ENCODE measurements around the gene ITGB6. TPM values are rescaled to one million over a fixed set of nuclear protein-coding genes. Genes with fewer than 3 reads are reported as not detected.

ITGB6 gene
- total RNA-seq, 1 experiment from 2014 or later: 84.8 TPM

DNA sequence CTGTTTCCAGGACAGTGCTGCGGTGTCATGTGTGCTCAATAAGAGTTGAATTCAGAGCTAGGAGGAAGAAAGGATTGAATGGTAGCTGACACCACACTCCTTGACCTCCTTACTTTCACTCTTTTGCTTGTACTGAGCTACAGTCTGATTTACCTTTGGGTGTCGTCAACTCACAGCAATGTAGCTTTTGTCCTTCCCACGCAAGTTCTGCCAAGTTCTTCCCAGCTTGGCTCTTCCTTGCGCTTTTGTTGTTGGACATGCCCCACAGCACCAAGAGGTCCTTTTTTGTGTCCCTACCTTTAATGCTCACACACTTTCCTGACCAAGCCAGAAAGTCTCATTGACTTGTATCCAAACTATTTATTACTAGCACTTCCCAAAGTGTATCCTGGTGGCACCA lies 38.3 kb upstream of the ITGB6 start:
- Mint-ChIP-seq H3K36me3 (ENCODE audit: insufficient read depth, unreplicated experiment) (peaks cover 9% of the 10 kb centered on the region), H3K27ac (ENCODE audit: unreplicated experiment) (peak overlapping the region; percentile 8), H3K4me3 (ENCODE audit: low read depth, unreplicated experiment) (no peak overlapping the region), H3K27me3 (ENCODE audit: unreplicated experiment) (no peaks in the 10 kb centered on the region), H3K9me3 (ENCODE audit: low read depth, unreplicated experiment) (no peaks in the 10 kb centered on the region), H3K4me1 (ENCODE audit: low read depth, unreplicated experiment) (peaks cover 57% of the 10 kb centered on the region)
- no TSS peak for BruUV-seq (replicated peaks)
- CTCF ChIA-PET: no interaction called here
- DNase-seq: no peak
- intact Hi-C loops (cut with micrococcal nuclease; ENCODE audit: unreplicated experiment): no loop called here
- TF ChIP-seq, protein P1, sequence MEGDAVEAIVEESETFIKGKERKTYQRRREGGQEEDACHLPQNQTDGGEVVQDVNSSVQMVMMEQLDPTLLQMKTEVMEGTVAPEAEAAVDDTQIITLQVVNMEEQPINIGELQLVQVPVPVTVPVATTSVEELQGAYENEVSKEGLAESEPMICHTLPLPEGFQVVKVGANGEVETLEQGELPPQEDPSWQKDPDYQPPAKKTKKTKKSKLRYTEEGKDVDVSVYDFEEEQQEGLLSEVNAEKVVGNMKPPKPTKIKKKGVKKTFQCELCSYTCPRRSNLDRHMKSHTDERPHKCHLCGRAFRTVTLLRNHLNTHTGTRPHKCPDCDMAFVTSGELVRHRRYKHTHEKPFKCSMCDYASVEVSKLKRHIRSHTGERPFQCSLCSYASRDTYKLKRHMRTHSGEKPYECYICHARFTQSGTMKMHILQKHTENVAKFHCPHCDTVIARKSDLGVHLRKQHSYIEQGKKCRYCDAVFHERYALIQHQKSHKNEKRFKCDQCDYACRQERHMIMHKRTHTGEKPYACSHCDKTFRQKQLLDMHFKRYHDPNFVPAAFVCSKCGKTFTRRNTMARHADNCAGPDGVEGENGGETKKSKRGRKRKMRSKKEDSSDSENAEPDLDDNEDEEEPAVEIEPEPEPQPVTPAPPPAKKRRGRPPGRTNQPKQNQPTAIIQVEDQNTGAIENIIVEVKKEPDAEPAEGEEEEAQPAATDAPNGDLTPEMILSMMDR (IDR thresholded peaks at IDR 0.05; ENCODE audit: unreplicated experiment): no peak

DNA sequence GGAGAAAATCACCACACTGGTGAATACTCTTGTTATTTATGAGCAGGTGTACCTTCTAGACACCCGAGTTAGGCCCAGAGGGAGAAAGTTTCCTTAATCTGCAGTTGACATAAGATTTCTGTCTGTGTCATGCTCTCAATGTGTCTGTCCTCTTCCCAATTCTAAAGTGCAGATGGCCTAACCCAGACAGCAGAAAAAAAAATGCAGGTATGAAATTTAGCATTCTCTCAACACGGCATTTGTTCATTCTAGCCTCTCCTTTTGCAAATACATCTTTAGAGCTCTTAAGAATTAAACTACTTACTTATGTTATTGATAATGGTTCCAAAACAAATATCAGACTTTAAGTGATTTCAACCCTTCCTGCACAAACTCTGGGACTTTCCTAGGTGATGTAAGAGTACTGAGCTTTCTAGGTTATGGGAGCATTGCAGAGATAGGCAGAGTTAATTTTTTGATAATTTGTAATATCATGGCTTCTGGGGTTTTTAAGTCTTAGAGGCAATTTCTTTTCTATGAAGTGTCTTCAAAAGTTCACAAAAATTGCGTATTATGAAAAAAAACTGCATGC lies 32.9 kb upstream of the ITGB6 start:
- peaks cover 17% of the 10 kb centered on the region for H3K36me3 Mint-ChIP-seq (ENCODE audit: insufficient read depth, unreplicated experiment)
- BruUV-seq (replicated peaks): no TSS peak
- H3K27me3 Mint-ChIP-seq (ENCODE audit: unreplicated experiment): no peaks in the 10 kb centered on the region
- TF ChIP-seq, protein P1 (IDR thresholded peaks at IDR 0.05; ENCODE audit: unreplicated experiment): no peak
- DNase-seq: no peak
- H3K27ac Mint-ChIP-seq (ENCODE audit: unreplicated experiment): peak overlapping the region; percentile 62
- no peaks in the 10 kb centered on the region for H3K9me3 Mint-ChIP-seq (ENCODE audit: low read depth, unreplicated experiment)
- H3K4me1 Mint-ChIP-seq (ENCODE audit: low read depth, unreplicated experiment): peaks cover 56% of the 10 kb centered on the region
- H3K4me3 Mint-ChIP-seq (ENCODE audit: low read depth, unreplicated experiment): no peak overlapping the region
- CTCF ChIA-PET: interaction anchor here (1.2 to 1.6 kb wide), 2 partner anchors 8 to 37 kb away, joined by 4 to 6 read pairs; no protein-coding TSS in a partner anchor
- intact Hi-C loops (cut with micrococcal nuclease; ENCODE audit: unreplicated experiment): no loop called here

DNA sequence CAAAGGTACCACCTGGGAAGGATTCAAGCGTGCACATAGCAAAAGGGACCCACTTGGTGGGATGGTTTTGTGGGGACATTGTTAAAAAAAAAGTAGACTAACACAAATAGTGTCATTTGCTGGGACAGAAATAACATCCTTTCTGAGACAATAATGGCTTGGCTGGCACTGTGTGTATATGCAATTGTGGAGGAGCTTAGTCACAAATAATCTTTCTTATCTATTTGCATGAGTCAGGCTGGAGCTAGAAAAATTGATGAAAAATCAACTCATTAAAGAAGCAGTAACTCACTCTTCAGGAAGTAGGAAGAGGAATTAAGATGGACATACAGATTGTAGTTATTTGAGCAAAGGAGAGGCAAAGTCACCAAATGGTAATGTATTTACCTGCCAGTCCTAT lies 29.5 kb upstream of the ITGB6 start:
- peak overlapping the region; percentile 25 for H3K4me3 Mint-ChIP-seq (ENCODE audit: low read depth, unreplicated experiment)
- CTCF ChIA-PET: interaction anchor here (0.8 to 2.3 kb wide), 5 partner anchors 12 to 41 kb away, joined by 4 to 14 read pairs (median 9); no protein-coding TSS in a partner anchor
- no peaks in the 10 kb centered on the region for H3K27me3 Mint-ChIP-seq (ENCODE audit: unreplicated experiment)
- TF ChIP-seq, protein P1 (IDR thresholded peaks at IDR 0.05; ENCODE audit: unreplicated experiment): no peak
- DNase-seq: no peak
- peaks cover 86% of the 10 kb centered on the region for H3K4me1 Mint-ChIP-seq (ENCODE audit: low read depth, unreplicated experiment)
- BruUV-seq (replicated peaks): no TSS peak
- H3K9me3 Mint-ChIP-seq (ENCODE audit: low read depth, unreplicated experiment): no peaks in the 10 kb centered on the region
- H3K36me3 Mint-ChIP-seq (ENCODE audit: insufficient read depth, unreplicated experiment): peaks cover 35% of the 10 kb centered on the region
- peak overlapping the region; percentile 94 for H3K27ac Mint-ChIP-seq (ENCODE audit: unreplicated experiment)
- intact Hi-C loops (cut with micrococcal nuclease; ENCODE audit: unreplicated experiment): loop anchor here (2.0 to 10.0 kb wide), 2 partner anchors 15 to 165 kb away; no protein-coding TSS in a partner anchor

DNA sequence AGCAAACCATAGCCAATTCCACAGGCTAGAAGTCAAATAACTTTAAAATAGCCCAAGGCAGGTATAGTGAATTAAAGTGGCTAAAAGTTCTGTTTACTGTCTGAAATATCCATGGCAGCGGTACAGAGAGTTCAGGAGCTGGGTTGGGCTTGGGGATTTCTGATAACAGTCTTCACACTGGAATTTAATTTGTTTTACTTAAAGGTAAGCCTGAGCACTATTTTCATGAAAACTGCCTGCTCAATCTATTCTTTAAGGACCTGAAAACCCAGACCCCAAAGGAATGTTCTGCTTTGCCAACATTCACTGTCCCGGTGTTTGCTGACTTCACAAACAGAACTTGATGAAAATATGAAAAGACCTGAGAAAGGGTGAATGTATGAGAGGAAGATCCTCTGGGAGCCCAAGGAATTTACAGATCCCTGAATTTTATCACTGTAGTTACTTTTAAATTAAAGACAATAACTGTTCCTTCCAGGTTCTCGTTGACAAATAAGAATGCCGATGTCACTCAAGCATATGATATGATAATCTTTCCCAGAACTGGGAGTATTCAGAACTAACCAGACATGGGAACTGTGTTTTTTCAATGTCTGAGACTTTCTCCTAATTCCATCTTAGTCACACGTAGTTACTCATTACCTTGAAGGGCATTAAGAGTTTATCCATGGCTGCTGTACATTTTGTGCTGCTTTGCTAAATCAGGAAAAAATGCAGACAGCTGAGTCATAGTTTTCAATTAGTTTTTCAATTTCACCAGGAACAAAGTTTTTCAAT lies 28.3 kb upstream of the ITGB6 start:
- Mint-ChIP-seq H3K27ac (ENCODE audit: unreplicated experiment) (peak overlapping the region; percentile 94), H3K9me3 (ENCODE audit: low read depth, unreplicated experiment) (no peaks in the 10 kb centered on the region), H3K27me3 (ENCODE audit: unreplicated experiment) (no peaks in the 10 kb centered on the region), H3K36me3 (ENCODE audit: insufficient read depth, unreplicated experiment) (peaks cover 35% of the 10 kb centered on the region), H3K4me1 (ENCODE audit: low read depth, unreplicated experiment) (peaks cover 91% of the 10 kb centered on the region), H3K4me3 (ENCODE audit: low read depth, unreplicated experiment) (peak overlapping the region; percentile 51)
- TF ChIP-seq, protein P1 (IDR thresholded peaks at IDR 0.05; ENCODE audit: unreplicated experiment): no peak
- intact Hi-C loops (cut with micrococcal nuclease; ENCODE audit: unreplicated experiment): loop anchor here (2.0 to 10.0 kb wide), 2 partner anchors 16 to 166 kb away; no protein-coding TSS in a partner anchor
- TSS peak; percentile 25 for BruUV-seq (replicated peaks)
- CTCF ChIA-PET: interaction anchor here (0.9 to 2.3 kb wide), 4 partner anchors 13 to 42 kb away, joined by 4 to 14 read pairs (median 10); no protein-coding TSS in a partner anchor
- no peak for DNase-seq

Measured in Calu3 (cell line).